GM20000 (cell line): Measurements from ENCODE around the gene SYT5.

Experiments used
- DNase-seq: peaks from one replicate; pipeline ENCODE4 v3.0.0; 2012; ENCODE audit warnings: low spot score
- TF ChIP-seq, protein P1 (sequence below): IDR thresholded peaks from 2 replicates; pipeline ENCODE4 v1.5.1; 2012; ENCODE audit warnings: mild to moderate bottlenecking, control low read depth; ENCODE audit errors: extremely low read depth, missing control alignments

SYT5 gene

DNA sequence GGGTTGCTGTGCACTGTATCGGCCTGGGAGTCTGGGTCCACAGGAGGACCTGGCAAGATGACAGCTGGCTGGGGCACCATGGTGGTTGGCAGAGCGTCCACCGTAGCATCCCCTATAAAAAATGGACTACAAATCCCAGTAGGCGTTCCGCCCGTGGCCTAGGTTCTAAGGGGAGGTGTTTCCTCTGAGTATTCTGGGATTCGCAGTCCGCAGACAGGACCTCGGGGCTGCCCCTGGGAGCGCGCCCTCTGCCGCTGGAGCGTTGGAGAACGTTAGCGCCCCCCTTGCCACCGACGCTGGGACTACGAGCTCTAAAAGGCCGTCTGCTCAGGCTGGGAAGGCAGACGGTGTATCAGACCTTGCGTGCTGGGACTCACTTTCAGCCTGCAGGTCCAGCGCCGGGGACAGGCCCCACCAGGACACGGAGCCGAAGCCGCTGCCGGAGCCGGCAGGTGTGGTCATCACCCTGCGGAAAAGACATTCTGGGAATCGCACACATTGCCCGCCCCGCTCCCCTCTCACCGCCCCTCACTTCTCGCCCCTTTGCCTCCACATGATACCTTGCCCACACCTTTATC lies 14.0 kb downstream of the SYT5 start:
- TF ChIP-seq, protein P1, sequence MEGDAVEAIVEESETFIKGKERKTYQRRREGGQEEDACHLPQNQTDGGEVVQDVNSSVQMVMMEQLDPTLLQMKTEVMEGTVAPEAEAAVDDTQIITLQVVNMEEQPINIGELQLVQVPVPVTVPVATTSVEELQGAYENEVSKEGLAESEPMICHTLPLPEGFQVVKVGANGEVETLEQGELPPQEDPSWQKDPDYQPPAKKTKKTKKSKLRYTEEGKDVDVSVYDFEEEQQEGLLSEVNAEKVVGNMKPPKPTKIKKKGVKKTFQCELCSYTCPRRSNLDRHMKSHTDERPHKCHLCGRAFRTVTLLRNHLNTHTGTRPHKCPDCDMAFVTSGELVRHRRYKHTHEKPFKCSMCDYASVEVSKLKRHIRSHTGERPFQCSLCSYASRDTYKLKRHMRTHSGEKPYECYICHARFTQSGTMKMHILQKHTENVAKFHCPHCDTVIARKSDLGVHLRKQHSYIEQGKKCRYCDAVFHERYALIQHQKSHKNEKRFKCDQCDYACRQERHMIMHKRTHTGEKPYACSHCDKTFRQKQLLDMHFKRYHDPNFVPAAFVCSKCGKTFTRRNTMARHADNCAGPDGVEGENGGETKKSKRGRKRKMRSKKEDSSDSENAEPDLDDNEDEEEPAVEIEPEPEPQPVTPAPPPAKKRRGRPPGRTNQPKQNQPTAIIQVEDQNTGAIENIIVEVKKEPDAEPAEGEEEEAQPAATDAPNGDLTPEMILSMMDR = peak; percentile 3
- DNase-seq = no peak

DNA sequence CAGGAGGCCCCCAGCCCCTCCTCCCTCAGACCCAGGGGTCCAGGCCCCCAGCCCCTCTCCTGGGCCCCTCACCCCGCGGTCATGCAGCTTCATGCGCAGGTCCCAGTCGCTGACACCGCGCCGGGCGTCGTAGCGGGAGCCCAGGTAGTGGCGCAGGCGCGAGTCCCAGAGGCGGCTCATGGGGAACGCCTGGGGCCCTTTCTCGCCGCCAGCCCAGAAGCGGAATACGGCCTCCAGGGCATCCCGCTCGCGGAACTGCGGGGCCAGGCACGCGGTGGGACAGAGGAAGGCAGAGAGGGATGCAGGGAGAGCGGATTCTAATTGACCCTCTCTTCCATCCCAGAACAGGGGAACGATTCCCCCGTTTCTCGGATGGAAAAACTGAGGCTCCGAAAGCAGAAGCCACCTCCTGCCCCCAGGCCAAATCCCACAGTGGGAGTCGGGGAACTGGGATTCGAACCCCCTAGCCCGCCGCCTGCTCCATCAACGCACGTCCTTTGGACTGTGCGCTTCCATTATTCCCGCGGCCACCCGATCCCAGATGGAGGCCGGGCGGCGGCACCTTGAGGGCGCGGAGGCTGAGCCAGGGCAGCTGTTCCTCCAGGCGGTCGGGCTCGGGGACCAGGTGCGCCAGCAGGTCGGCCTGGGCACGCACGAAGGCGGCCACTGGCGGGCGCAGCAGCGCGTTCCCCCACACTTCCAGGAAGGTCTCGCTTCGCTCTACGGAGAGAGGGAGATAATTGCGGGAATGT lies 18.3 kb downstream of the SYT5 start:
- DNase-seq = no peak
- TF ChIP-seq, protein P1 = no peak

DNA sequence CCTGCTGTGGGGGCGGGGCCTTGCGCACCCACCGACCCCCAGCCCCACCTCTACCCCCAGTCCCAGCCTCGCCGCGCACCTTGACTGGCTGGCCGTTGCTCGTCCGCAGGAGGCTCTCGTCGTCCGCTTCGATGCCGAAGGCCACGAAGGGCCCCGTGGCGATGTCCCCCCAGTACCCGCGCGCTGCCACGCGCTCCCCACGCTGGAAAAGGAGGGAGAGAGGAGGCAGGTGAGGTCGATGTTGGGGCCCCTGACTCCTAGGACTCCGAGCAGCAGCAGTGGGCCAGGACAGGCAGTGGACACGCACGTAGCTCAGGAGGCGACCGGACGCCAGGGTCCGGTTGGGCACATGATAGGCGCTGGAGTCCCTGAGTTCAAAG lies 19.1 kb downstream of the SYT5 start:
- TF ChIP-seq, protein P1 = no peak
- DNase-seq = no peak

GRCh38 chr19:55160128-55160985 lies 19.7 kb downstream of the SYT5 start:
- DNase-seq = peak; percentile 98

DNA sequence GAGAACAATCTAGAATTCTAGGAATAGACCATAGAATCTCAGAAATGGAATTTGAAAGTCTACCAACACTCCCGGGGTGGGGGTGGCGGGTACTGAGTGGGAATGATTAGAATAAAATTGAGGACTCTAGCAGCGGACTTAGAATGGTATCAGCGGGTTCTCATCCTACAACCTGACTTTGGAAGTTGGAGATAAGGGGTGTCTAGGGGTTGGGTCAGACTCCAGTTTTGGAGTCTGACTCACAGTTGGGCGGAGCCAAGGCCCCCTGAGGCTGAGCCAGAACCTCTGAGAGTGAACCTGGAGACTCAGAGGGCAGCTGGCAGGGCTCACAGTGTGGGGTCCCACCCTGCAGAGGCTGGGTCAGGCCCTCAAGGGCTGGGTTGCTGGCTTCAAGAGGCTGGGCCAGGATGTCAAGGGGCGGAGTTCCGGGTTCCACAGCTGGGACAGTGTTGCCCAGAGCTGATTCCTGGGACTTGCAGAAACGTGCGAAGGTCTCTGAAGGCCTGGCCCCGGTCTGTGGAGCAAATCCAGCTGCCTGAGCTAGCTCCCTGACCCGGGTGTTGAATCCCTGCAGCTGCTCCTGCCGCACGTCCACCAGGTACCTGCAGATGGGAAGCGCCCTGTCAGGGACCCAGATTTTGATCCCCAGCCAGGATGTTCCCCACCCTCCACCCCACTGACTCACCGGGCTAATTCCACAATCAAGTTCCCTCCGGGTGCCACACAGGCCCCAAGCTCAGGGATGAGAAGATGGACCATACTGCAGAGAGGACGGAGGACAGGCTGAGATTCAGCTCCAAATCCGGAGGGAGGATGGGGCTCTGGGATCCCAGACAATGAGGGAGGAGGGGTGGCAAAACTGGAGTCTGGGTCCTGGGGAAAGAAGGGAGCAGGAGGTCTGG lies 21.0 kb downstream of the SYT5 start:
- DNase-seq = no peak
- TF ChIP-seq, protein P1 = no peak

More at GRCh38 chr19:55160128-55160985, 19.7 kb downstream of the SYT5 start:
- TF ChIP-seq, protein P1 = peak; percentile 92

- DNase-seq = no peak
- TF ChIP-seq, protein P1 = no peak
Observed at GRCh38 chr19:55158423-55158822, 21.7 kb downstream of the SYT5 start.
